GM12878 (cell line): ENCODE data around the gene ZNF213. TPM values are rescaled to one million over a fixed set of nuclear protein-coding genes. Genes with fewer than 3 reads are reported as not detected.

Source experiments
- BCL11A ChIP-seq: IDR thresholded peaks from 2 replicates; pipeline ENCODE4 v1.6.1; 2011; ENCODE audit warnings: low read depth, low read length
- ELK1 ChIP-seq: IDR thresholded peaks from 2 replicates; pipeline ENCODE4 v1.6.1; 2012; ENCODE audit warnings: low read depth, low read length, improper control_type of control experiment
- HSF1 ChIP-seq: fragments of 150-350 bp; IDR thresholded peaks from 2 replicates; pipeline ENCODE4 v1.6.1; 2014; ENCODE audit warnings: mild to moderate bottlenecking, low read depth, low read length
- KLF5 ChIP-seq: fragments of 450-650 bp; IDR thresholded peaks from 2 replicates; pipeline ENCODE4 v1.6.1; 2014; ENCODE audit warnings: mild to moderate bottlenecking; ENCODE audit not compliant: partially characterized antibody
- MTA3 ChIP-seq: IDR thresholded peaks from 2 replicates; pipeline ENCODE4 v1.6.1; 2012; ENCODE audit warnings: low read length, inconsistent platforms, borderline replicate concordance
- MXI1 ChIP-seq: fragments of 150-350 bp; IDR thresholded peaks from 2 replicates; pipeline ENCODE4 v1.6.1; 2011; ENCODE audit warnings: low read depth, mild to moderate bottlenecking, inconsistent platforms, low read length, improper control_type of control experiment
- NKRF ChIP-seq: fragments of 450-650 bp; conservative IDR thresholded peaks from 2 replicates; pipeline ENCODE4 v1.6.1; 2017; ENCODE audit warnings: mild to moderate bottlenecking, moderate library complexity
- POLR2A ChIP-seq: IDR thresholded peaks from 2 replicates; pipeline ENCODE4 v1.6.1; 2011; ENCODE audit warnings: low read depth, mild to moderate bottlenecking, low read length
- POLR2AphosphoS5 ChIP-seq: IDR thresholded peaks from 2 replicates; pipeline ENCODE4 v1.6.1; 2011; ENCODE audit warnings: mild to moderate bottlenecking, low read length, inconsistent platforms
- SMARCA5 ChIP-seq: fragments of 450-650 bp; IDR thresholded peaks from 2 replicates; pipeline ENCODE4 v1.6.1; 2017; ENCODE audit warnings: mild to moderate bottlenecking
- polyA plus RNA-seq, 11 experiments: library from polyadenylated mRNA; depleted of rRNA in 4 of 11; unstranded in 6 of 11; stranded (reverse) in 5 of 11; fragments of >200 nt; fragmentation: Nextera tagmentation in 4 of 11; fragmentation: Illumina TruSeq in 1 of 11; extraction: Ambion mirVana in 4 of 11; extraction: Trizol in 1 of 11; gene quantifications; 1 replicate in 1 of 11; 2 replicates in 10 of 11; pipeline versions ENCODE4 v1.2.1 to v1.2.3, GENCODE V29; 2011 to 2016; ENCODE audit warnings: inconsistent platforms in 2 of 11, missing spikeins in 2 of 11, low read depth in 1 of 11
- total RNA-seq, 4 experiments: library from RNA; depleted of rRNA in 3 of 4; stranded (reverse); fragments of >200 nt in 3 of 4; fragmentation: Illumina TruSeq in 1 of 4; extraction: Trizol in 1 of 4; gene quantifications; 2 replicates each; pipeline versions ENCODE4 v1.2.1 to v1.2.3, GENCODE V29; 2013 to 2021
- TF ChIP-seq, protein P1 (sequence below): fragments of 450-650 bp; IDR thresholded peaks from 2 replicates; pipeline ENCODE4 v1.6.1; 2017; ENCODE audit warnings: mild to moderate bottlenecking, moderate library complexity
- TF ChIP-seq, protein P2 (sequence below): IDR thresholded peaks from 2 replicates; pipeline ENCODE4 v1.6.1; 2012; ENCODE audit warnings: improper control_type of control experiment, low read depth, low read length; ENCODE audit not compliant: insufficient replicate concordance

Gene ZNF213
- total and polyA plus RNA-seq, 10 of the 15 experiments (the other 5 are each of a cell fraction or from before 2014, with no cell fraction given): 0.53 to 9.4 (median 1.1) TPM

DNA sequence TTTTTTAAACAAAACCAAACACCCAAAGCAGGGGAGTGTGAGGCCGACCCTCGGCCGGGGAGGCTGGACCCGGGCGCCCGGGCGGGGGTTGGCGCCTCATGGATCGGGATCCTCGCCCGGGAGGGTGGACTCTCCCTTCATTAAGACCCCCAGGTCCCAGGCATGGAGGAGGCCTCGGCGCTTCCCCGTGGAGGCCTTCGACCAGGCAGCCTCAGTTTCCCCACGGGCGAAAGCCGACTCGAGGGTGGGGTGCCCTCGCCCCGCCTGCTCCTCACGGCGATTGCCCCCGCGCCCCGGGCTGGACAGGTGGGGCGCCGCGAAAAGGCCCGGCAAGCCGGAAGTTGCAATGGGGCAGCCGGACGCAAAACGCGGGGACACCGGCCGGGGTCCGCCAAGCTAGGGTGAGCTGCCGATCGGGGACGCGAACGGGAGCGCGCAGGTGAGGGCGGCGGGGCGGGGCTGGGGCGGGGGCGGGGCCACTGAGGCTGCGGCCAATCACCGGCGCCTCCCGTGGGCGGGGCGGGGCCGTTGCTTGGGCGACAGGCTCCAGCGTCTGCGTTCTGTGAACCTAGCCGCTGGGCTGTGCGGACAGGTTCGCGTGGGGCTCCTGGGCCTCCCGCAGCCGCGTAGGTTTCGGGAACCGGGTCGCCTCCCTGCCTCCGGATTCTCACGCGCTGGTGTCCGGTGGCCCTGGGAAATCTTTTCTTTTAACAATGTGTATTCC is 28.5 kb upstream of the ZNF213 start (continued):
- peak; percentile 51; the same call in 1 of the 2 replicates for TF ChIP-seq ELK1
- peak; percentile 88 for TF ChIP-seq MXI1
- TF ChIP-seq, protein P1, sequence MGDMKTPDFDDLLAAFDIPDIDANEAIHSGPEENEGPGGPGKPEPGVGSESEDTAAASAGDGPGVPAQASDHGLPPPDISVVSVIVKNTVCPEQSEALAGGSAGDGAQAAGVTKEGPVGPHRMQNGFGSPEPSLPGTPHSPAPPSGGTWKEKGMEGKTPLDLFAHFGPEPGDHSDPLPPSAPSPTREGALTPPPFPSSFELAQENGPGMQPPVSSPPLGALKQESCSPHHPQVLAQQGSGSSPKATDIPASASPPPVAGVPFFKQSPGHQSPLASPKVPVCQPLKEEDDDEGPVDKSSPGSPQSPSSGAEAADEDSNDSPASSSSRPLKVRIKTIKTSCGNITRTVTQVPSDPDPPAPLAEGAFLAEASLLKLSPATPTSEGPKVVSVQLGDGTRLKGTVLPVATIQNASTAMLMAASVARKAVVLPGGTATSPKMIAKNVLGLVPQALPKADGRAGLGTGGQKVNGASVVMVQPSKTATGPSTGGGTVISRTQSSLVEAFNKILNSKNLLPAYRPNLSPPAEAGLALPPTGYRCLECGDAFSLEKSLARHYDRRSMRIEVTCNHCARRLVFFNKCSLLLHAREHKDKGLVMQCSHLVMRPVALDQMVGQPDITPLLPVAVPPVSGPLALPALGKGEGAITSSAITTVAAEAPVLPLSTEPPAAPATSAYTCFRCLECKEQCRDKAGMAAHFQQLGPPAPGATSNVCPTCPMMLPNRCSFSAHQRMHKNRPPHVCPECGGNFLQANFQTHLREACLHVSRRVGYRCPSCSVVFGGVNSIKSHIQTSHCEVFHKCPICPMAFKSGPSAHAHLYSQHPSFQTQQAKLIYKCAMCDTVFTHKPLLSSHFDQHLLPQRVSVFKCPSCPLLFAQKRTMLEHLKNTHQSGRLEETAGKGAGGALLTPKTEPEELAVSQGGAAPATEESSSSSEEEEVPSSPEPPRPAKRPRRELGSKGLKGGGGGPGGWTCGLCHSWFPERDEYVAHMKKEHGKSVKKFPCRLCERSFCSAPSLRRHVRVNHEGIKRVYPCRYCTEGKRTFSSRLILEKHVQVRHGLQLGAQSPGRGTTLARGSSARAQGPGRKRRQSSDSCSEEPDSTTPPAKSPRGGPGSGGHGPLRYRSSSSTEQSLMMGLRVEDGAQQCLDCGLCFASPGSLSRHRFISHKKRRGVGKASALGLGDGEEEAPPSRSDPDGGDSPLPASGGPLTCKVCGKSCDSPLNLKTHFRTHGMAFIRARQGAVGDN: peak; percentile 67; the same call in 1 of the 2 replicates
- peak; percentile 72; the same call in 1 of the 2 replicates for TF ChIP-seq NKRF
- TF ChIP-seq SMARCA5: 0 out of 2 replicates have a peak, but pooled peaks have one; percentile 87
- TF ChIP-seq MTA3: no peak
- TF ChIP-seq HSF1: no peak
- TF ChIP-seq POLR2A: peak; percentile 90
- peak; percentile 68; the same call in 1 of the 2 replicates for TF ChIP-seq POLR2AphosphoS5
- TF ChIP-seq, protein P2, sequence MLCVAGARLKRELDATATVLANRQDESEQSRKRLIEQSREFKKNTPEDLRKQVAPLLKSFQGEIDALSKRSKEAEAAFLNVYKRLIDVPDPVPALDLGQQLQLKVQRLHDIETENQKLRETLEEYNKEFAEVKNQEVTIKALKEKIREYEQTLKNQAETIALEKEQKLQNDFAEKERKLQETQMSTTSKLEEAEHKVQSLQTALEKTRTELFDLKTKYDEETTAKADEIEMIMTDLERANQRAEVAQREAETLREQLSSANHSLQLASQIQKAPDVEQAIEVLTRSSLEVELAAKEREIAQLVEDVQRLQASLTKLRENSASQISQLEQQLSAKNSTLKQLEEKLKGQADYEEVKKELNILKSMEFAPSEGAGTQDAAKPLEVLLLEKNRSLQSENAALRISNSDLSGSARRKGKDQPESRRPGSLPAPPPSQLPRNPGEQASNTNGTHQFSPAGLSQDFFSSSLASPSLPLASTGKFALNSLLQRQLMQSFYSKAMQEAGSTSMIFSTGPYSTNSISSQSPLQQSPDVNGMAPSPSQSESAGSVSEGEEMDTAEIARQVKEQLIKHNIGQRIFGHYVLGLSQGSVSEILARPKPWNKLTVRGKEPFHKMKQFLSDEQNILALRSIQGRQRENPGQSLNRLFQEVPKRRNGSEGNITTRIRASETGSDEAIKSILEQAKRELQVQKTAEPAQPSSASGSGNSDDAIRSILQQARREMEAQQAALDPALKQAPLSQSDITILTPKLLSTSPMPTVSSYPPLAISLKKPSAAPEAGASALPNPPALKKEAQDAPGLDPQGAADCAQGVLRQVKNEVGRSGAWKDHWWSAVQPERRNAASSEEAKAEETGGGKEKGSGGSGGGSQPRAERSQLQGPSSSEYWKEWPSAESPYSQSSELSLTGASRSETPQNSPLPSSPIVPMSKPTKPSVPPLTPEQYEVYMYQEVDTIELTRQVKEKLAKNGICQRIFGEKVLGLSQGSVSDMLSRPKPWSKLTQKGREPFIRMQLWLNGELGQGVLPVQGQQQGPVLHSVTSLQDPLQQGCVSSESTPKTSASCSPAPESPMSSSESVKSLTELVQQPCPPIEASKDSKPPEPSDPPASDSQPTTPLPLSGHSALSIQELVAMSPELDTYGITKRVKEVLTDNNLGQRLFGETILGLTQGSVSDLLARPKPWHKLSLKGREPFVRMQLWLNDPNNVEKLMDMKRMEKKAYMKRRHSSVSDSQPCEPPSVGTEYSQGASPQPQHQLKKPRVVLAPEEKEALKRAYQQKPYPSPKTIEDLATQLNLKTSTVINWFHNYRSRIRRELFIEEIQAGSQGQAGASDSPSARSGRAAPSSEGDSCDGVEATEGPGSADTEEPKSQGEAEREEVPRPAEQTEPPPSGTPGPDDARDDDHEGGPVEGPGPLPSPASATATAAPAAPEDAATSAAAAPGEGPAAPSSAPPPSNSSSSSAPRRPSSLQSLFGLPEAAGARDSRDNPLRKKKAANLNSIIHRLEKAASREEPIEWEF: no peak
- TF ChIP-seq KLF5: no peak
- no peak for TF ChIP-seq BCL11A
